ENCODE measurements around the gene RNF130. TPM values are rescaled to one million over a fixed set of nuclear protein-coding genes. Genes with fewer than 3 reads are reported as not detected.

Gene RNF130
- total RNA-seq, 1 donor from 2014 or later, result 103 TPM

DNA sequence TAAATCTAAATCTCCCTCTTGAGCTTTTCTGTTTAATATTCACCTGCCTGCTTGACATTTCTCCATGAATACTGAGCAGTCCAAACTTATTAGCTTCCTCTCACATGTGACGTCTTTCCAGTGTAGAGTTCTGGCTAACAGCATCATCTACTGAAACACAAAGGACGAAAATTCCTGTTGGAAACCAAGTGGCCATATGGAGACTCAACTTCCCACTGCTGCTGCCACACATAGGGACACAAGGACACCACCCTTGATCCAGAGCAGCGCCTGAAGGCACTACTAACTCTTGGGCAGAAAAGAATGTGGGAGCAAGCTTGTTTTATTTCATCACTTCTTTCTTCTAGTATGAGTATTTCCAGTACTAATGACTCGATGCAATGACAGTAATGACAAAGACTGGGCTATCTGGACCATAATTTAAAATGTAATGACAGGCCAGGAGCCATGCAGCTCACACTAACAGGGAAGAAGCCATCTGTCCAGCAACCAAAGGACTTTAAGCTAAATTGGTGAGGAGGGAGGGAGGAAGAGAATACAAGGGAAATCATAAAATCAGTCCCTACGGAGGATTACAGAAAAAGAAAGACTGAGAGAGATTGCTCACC lies 19.2 kb downstream of the RNF130 start:
- H3K4me1 ChIP-seq, result peaks cover 23% of the 10 kb centered on the region
- intact Hi-C loops (cut with DNase I), result no loop called here
- H3K4me3 ChIP-seq, result no peak overlapping the region
- DNase-seq (ENCODE audit: extremely low spot score in 2 of 2), result no peak
- H3K9me3 ChIP-seq, result no peaks in the 10 kb centered on the region
- TF ChIP-seq POLR2A (IDR thresholded peaks at IDR 0.05) (no peak), CTCF (IDR thresholded peaks at IDR 0.05) (no peak), POLR2AphosphoS5 (IDR thresholded peaks at IDR 0.05; ENCODE audit: insufficient read depth in 1 of 2, low read depth in 1 of 2) (no peak)
- no peaks in the 10 kb centered on the region for H3K36me3 ChIP-seq
- H3K27me3 ChIP-seq, result no peaks in the 10 kb centered on the region
- H3K27ac ChIP-seq, result no peak overlapping the region

GRCh38 chr5:180050121-180050940 lies 21.2 kb downstream of the RNF130 start:
- Histone ChIP-seq H3K27ac (no peak overlapping the region), H3K9me3 (no peaks in the 10 kb centered on the region), H3K27me3 (no peaks in the 10 kb centered on the region), H3K4me1 (peaks cover 25% of the 10 kb centered on the region), H3K36me3 (no peaks in the 10 kb centered on the region), H3K4me3 (no peak overlapping the region)
- TF ChIP-seq POLR2A (IDR thresholded peaks at IDR 0.05) (no peak), CTCF (IDR thresholded peaks at IDR 0.05) (no peak), POLR2AphosphoS5 (IDR thresholded peaks at IDR 0.05; ENCODE audit: insufficient read depth in 1 of 2, low read depth in 1 of 2) (no peak)
- intact Hi-C loops (cut with DNase I), result no loop called here
- no peak for DNase-seq (ENCODE audit: extremely low spot score in 2 of 2)

DNA sequence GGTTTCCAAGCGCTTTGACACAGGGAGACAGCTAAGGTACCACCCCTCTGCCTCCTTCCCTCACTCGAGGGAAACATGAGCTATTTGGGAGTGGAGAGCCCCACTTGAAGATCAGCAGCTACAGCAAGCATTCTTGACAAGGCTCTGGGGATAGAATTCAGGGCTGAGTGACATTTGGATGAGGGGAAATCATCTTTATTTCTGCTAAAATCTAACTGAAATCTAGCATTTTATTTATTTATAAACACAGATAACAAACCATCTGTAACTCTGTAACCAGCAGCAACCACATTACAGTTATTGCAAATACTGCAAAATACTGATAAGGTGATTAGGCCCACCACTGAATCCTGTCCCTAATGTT lies 22.4 kb downstream of the RNF130 start:
- Histone ChIP-seq H3K36me3 (no peaks in the 10 kb centered on the region), H3K4me3 (no peak overlapping the region), H3K9me3 (no peaks in the 10 kb centered on the region), H3K27me3 (no peaks in the 10 kb centered on the region), H3K4me1 (peaks cover 24% of the 10 kb centered on the region), H3K27ac (no peak overlapping the region)
- TF ChIP-seq POLR2A (IDR thresholded peaks at IDR 0.05) (no peak), CTCF (IDR thresholded peaks at IDR 0.05) (no peak), POLR2AphosphoS5 (IDR thresholded peaks at IDR 0.05; ENCODE audit: insufficient read depth in 1 of 2, low read depth in 1 of 2) (no peak)
- DNase-seq (ENCODE audit: extremely low spot score in 2 of 2), result no peak
- intact Hi-C loops (cut with DNase I), result no loop called here

DNA sequence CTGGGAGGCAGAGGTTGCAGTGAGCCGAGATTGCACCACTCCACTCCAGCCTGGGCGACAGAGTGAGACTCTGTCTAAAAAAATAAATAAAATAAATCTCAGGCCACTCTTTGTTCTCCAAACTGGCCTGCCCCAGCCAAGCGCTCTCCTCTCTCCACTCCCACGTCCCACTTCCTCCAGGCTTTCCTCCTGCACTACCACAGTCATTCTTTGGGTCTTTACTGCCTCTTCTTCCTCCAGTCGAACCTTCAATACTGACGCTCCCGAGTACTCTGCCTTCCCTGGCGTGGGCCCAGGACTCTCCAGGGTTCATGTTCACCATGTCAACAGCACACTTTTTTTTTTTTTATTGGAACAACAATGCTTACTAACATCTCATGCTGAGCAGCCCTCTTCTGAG lies 23.9 kb downstream of the RNF130 start:
- H3K27ac ChIP-seq, result no peak overlapping the region
- intact Hi-C loops (cut with DNase I), result no loop called here
- H3K4me1 ChIP-seq, result peaks cover 12% of the 10 kb centered on the region
- TF ChIP-seq POLR2AphosphoS5 (IDR thresholded peaks at IDR 0.05; ENCODE audit: insufficient read depth in 1 of 2, low read depth in 1 of 2) (no peak), CTCF (IDR thresholded peaks at IDR 0.05) (no peak), POLR2A (IDR thresholded peaks at IDR 0.05) (no peak)
- no peak overlapping the region for H3K4me3 ChIP-seq
- no peaks in the 10 kb centered on the region for H3K9me3 ChIP-seq
- no peak for DNase-seq (ENCODE audit: extremely low spot score in 2 of 2)
- H3K36me3 ChIP-seq, result no peaks in the 10 kb centered on the region
- H3K27me3 ChIP-seq, result no peaks in the 10 kb centered on the region

DNA sequence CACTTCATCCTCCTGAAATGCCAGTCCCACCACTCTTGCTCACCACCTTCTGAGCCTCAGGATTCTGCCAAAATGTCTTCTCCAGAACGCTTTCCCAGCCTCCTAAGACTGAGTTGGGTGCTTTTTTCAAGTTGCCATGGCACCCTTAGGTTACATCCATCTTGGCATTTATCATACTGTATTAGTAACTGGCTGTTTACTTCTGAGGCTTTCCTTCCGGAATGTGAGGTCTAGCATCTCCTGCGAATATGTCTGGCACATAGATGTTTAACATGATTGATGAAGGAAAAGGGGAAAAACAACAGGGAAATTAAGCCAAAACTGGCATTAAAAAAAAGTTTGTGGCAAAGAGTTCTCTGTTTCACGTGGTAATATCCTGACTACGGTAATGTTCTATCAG lies 24.9 kb downstream of the RNF130 start:
- DNase-seq (ENCODE audit: extremely low spot score in 2 of 2), result no peak
- no peak for TF ChIP-seq POLR2A (IDR thresholded peaks at IDR 0.05)
- TF ChIP-seq CTCF (IDR thresholded peaks at IDR 0.05), result no peak
- no peak for TF ChIP-seq POLR2AphosphoS5 (IDR thresholded peaks at IDR 0.05; ENCODE audit: insufficient read depth in 1 of 2, low read depth in 1 of 2)
- H3K27ac ChIP-seq, result no peak overlapping the region
- H3K9me3 ChIP-seq, result no peaks in the 10 kb centered on the region
- H3K27me3 ChIP-seq, result no peaks in the 10 kb centered on the region
- peaks cover 12% of the 10 kb centered on the region for H3K4me1 ChIP-seq
- intact Hi-C loops (cut with DNase I), result no loop called here
- no peaks in the 10 kb centered on the region for H3K36me3 ChIP-seq
- no peak overlapping the region for H3K4me3 ChIP-seq

All from vagina (tissue), 2 donors.